GM23338 (cell line): ENCODE measurements around the gene EFR3B. TPM values are rescaled to one million over a fixed set of nuclear protein-coding genes. Genes with fewer than 3 reads are reported as not detected.

Source experiments
- ATAC-seq: fragments of 200-7000 bp; cut with Tn5 transposase; 3 replicates; pipeline ENCODE4 v1.9.1; 2020
- DNase-seq: peaks from one replicate; pipeline ENCODE4 v3.0.0-alpha.2; 2015; ENCODE audit warnings: low spot score
- H2AFZ ChIP-seq: fragments of 200-600 bp; sonication (generic); 2 replicates; pipeline ENCODE4 v1.8.0; 2016; ENCODE audit warnings: antibody characterized with exemption, mild to moderate bottlenecking, moderate library complexity
- H3F3A ChIP-seq: fragments of 200-600 bp; sonication (generic); replicated peaks from 2 replicates; pipeline ENCODE4 v1.8.0; 2017; ENCODE audit warnings: antibody characterized with exemption, mixed run types, low read depth
- H3K27ac ChIP-seq: fragments of 200-600 bp; sonication (generic); 2 replicates; pipeline ENCODE4 v1.6.1; 2016; ENCODE audit warnings: low read depth
- H3K27me3 ChIP-seq: fragments of 200-600 bp; sonication (generic); 2 replicates; pipeline ENCODE4 v1.8.0; 2016; ENCODE audit warnings: mild to moderate bottlenecking, mixed run types, moderate library complexity; ENCODE audit not compliant: insufficient read depth
- H3K36me3 ChIP-seq: fragments of 200-600 bp; sonication (generic); 2 replicates; pipeline ENCODE4 v1.8.0; 2016; ENCODE audit warnings: mild to moderate bottlenecking; ENCODE audit not compliant: insufficient read depth
- H3K4me1 ChIP-seq: fragments of 200-600 bp; sonication (generic); 2 replicates; pipeline ENCODE4 v1.8.0; 2016; ENCODE audit warnings: mild to moderate bottlenecking, moderate library complexity; ENCODE audit not compliant: insufficient read depth
- H3K4me2 ChIP-seq: fragments of 200-600 bp; sonication (generic); 2 replicates; pipeline ENCODE4 v1.7.1; 2017; ENCODE audit warnings: mixed run types
- H3K4me3 ChIP-seq: fragments of 200-600 bp; sonication (generic); 2 replicates; pipeline ENCODE4 v1.6.1; 2016; ENCODE audit warnings: mixed run types
- H3K79me2 ChIP-seq: fragments of 200-600 bp; sonication (generic); replicated peaks from 2 replicates; pipeline ENCODE4 v1.8.0; 2017; ENCODE audit warnings: mild to moderate bottlenecking; ENCODE audit not compliant: insufficient read depth
- H3K9me2 ChIP-seq: fragments of 200-600 bp; sonication (generic); 2 replicates; pipeline ENCODE4 v1.8.0; 2017; ENCODE audit not compliant: insufficient read depth
- H4K20me1 ChIP-seq: fragments of 200-600 bp; sonication (generic); replicated peaks from 2 replicates; pipeline ENCODE4 v1.8.0; 2017; ENCODE audit warnings: mild to moderate bottlenecking; ENCODE audit not compliant: insufficient read depth
- H3K27ac Mint-ChIP-seq: 2 replicates; pipeline ENCODE4 v1.8.0; 2020; ENCODE audit warnings: inconsistent platforms, mild to moderate bottlenecking, moderate library complexity, mixed read lengths
- H3K27me3 Mint-ChIP-seq: 3 replicates; pipeline ENCODE4 v1.8.0; 2022; ENCODE audit warnings: low read depth, mild to moderate bottlenecking, moderate library complexity, mixed read lengths, inconsistent platforms; ENCODE audit not compliant: insufficient read depth, poor library complexity
- H3K36me3 Mint-ChIP-seq: 3 replicates; pipeline ENCODE4 v1.8.0; 2021; ENCODE audit warnings: low read depth, mild to moderate bottlenecking, inconsistent platforms, moderate library complexity, mixed read lengths
- H3K4me1 Mint-ChIP-seq: 3 replicates; pipeline ENCODE4 v1.8.0; 2020; ENCODE audit warnings: mild to moderate bottlenecking, inconsistent platforms, mixed read lengths
- H3K4me3 Mint-ChIP-seq: 3 replicates; pipeline ENCODE4 v1.8.0; 2021; ENCODE audit warnings: moderate library complexity, mild to moderate bottlenecking, inconsistent platforms, mixed read lengths
- H3K9me3 Mint-ChIP-seq: 3 replicates; pipeline ENCODE4 v1.8.0; 2020; ENCODE audit warnings: moderate library complexity, mild to moderate bottlenecking, inconsistent platforms, mixed read lengths
- CREB1 ChIP-seq: fragments of 250-450 bp; sonication (Bioruptor Pico); IDR thresholded peaks from 2 replicates; pipeline ENCODE4 v1.5.0; 2020; ENCODE audit warnings: low read depth, mild to moderate bottlenecking, moderate library complexity
- CTCF ChIP-seq, 2 experiments: fragments of 200-600 bp in 1 of 2; sonication (generic) in 1 of 2; conservative IDR thresholded peaks; 2 replicates each; pipeline versions ENCODE4 v1.5.1 to v1.6.1; 2016 to 2017; ENCODE audit warnings: antibody characterized with exemption in 2 of 2, low read depth in 2 of 2, mild to moderate bottlenecking in 2 of 2, moderate library complexity in 1 of 2
- ETS1 ChIP-seq: IDR thresholded peaks from 2 replicates; pipeline ENCODE4 v1.6.1; 2016; ENCODE audit warnings: antibody characterized with exemption
- EZH2phosphoT487 ChIP-seq: fragments of 200-600 bp; sonication (generic); IDR thresholded peaks from one replicate; pipeline ENCODE4 v1.8.1; 2018; ENCODE audit warnings: antibody characterized with exemption; ENCODE audit not compliant: unreplicated experiment
- JUNB ChIP-seq: IDR thresholded peaks from one replicate; pipeline ENCODE4 v1.6.1; 2016; ENCODE audit warnings: antibody characterized with exemption; ENCODE audit not compliant: unreplicated experiment
- REST ChIP-seq: IDR thresholded peaks from one replicate; pipeline ENCODE4 v1.6.1; 2018; ENCODE audit warnings: antibody characterized with exemption; ENCODE audit not compliant: unreplicated experiment
- ZNF114 ChIP-seq: fragments of 250-450 bp; sonication (Bioruptor Pico); IDR thresholded peaks from 2 replicates; pipeline ENCODE4 v1.5.0; 2020; ENCODE audit warnings: mild to moderate bottlenecking, moderate library complexity
- ZNF331 ChIP-seq: fragments of 250-450 bp; sonication (Bioruptor Pico); IDR thresholded peaks from 2 replicates; pipeline ENCODE4 v1.5.0; 2020; ENCODE audit warnings: low read depth, mild to moderate bottlenecking, moderate library complexity
- ZNF462 ChIP-seq: fragments of 250-450 bp; sonication (Bioruptor Pico); IDR thresholded peaks from 2 replicates; pipeline ENCODE4 v1.5.0; 2020; ENCODE audit warnings: mild to moderate bottlenecking, moderate library complexity
- polyA plus RNA-seq: library from polyadenylated mRNA; unstranded; fragments of >200 nt; fragmentation: Nextera tagmentation; extraction: Ambion mirVana; gene quantifications from 2 replicates; pipeline ENCODE4 v1.2.1, GENCODE V29; 2016
- total RNA-seq: library from RNA; depleted of rRNA; stranded (reverse); fragments of >200 nt; shearing (Covaris generic); gene quantifications from 2 replicates; pipeline ENCODE4 v1.2.3, GENCODE V29; 2014

The EFR3B gene
- total and polyA plus RNA-seq, 2 experiments from 2014 or later, result 3.3 to 10.7 TPM

GRCh38 chr2:25054720-25055119 lies 12.8 kb downstream of the EFR3B start:
- Histone ChIP-seq H3K36me3 (no peaks in the 10 kb centered on the region; the same call in 1 of the 2 replicates), H4K20me1 (no peaks in the 10 kb centered on the region; the same call in none of the 2 replicates), H3K27me3 (no peaks in the 10 kb centered on the region), H3K4me1 (peaks cover 14% of the 10 kb centered on the region), H3K9me2 (no peaks in the 10 kb centered on the region), H3K4me3 (no peak overlapping the region), H3K4me2 (no peak overlapping the region), H3F3A (no peaks in the 10 kb centered on the region), H2AFZ (no peak overlapping the region), H3K79me2 (no peaks in the 10 kb centered on the region), H3K27ac (no peak overlapping the region)
- Mint-ChIP-seq H3K4me1 (peaks cover 13% of the 10 kb centered on the region), H3K27ac (no peak overlapping the region), H3K36me3 (no peaks in the 10 kb centered on the region), H3K4me3 (no peak overlapping the region), H3K9me3 (no peaks in the 10 kb centered on the region), H3K27me3 (peaks cover 8% of the 10 kb centered on the region)
- ATAC-seq, result peak; percentile 53
- TF ChIP-seq JUNB, result no peak
- no peak for TF ChIP-seq ZNF331 (CRISPR knock-in tag)
- TF ChIP-seq CTCF (conservative IDR thresholded peaks at IDR 0.05; ENCODE audit: low read depth in 2 of 2), result peak in 1 of 2 experiments; percentile 18; a peak in 1 of 4 replicates
- no peak for DNase-seq

GRCh38 chr2:25055376-25055920 lies 13.6 kb downstream of the EFR3B start:
- H3K27me3 Mint-ChIP-seq, result peaks cover 8% of the 10 kb centered on the region
- Histone ChIP-seq H3K4me1 (peaks cover 9% of the 10 kb centered on the region), H3F3A (no peaks in the 10 kb centered on the region), H3K4me2 (no peak overlapping the region), H3K27me3 (no peaks in the 10 kb centered on the region), H3K4me3 (no peak overlapping the region), H3K36me3 (no peaks in the 10 kb centered on the region; the same call in 1 of the 2 replicates), H4K20me1 (no peaks in the 10 kb centered on the region; the same call in none of the 2 replicates), H2AFZ (no peak overlapping the region), H3K27ac (no peak overlapping the region), H3K79me2 (no peaks in the 10 kb centered on the region), H3K9me2 (no peaks in the 10 kb centered on the region)
- DNase-seq (no peak), ATAC-seq (no peak)
- H3K27ac Mint-ChIP-seq, result no peak overlapping the region
- no peaks in the 10 kb centered on the region for H3K9me3 Mint-ChIP-seq
- H3K36me3 Mint-ChIP-seq, result no peaks in the 10 kb centered on the region
- H3K4me3 Mint-ChIP-seq, result no peak overlapping the region
- H3K4me1 Mint-ChIP-seq, result peaks cover 6% of the 10 kb centered on the region; the same call in 2 of the 3 replicates
- TF ChIP-seq CREB1 (CRISPR knock-in tag) (no peak), EZH2phosphoT487 (no peak), ETS1 (no peak), REST (no peak), ZNF114 (CRISPR knock-in tag) (no peak), JUNB (no peak), ZNF462 (no peak)
